Neuron (in vitro differentiated cells): ENCODE results near the gene MCF2L2.
"Not testable (repeated sequence)": the region's sequence is repeated elsewhere in the genome, so short reads cannot be mapped to it uniquely, and the experiment has no call there.

Experiments
- H2AFZ ChIP-seq: one replicate; pipeline ENCODE4 v1.6.1; 2013; ENCODE audit warnings: low read depth, mild to moderate bottlenecking, inconsistent platforms, low read length, moderate library complexity
- H3K27me3 ChIP-seq: one replicate; pipeline ENCODE4 v1.6.1; 2013; ENCODE audit warnings: low read length; ENCODE audit not compliant: insufficient read depth
- H3K36me3 ChIP-seq: one replicate; pipeline ENCODE4 v1.6.1; 2013; ENCODE audit warnings: low read length; ENCODE audit not compliant: insufficient read depth
- H3K4me1 ChIP-seq: one replicate; pipeline ENCODE4 v1.6.1; 2013; ENCODE audit warnings: low read length; ENCODE audit not compliant: insufficient read depth
- H3K4me3 ChIP-seq: 2 replicates; pipeline ENCODE4 v1.5.1; 2013; ENCODE audit warnings: mild to moderate bottlenecking, low read length, moderate library complexity
- H3K9me3 ChIP-seq: one replicate; pipeline ENCODE4 v1.6.1; 2013; ENCODE audit warnings: low read length

MCF2L2 gene

DNA sequence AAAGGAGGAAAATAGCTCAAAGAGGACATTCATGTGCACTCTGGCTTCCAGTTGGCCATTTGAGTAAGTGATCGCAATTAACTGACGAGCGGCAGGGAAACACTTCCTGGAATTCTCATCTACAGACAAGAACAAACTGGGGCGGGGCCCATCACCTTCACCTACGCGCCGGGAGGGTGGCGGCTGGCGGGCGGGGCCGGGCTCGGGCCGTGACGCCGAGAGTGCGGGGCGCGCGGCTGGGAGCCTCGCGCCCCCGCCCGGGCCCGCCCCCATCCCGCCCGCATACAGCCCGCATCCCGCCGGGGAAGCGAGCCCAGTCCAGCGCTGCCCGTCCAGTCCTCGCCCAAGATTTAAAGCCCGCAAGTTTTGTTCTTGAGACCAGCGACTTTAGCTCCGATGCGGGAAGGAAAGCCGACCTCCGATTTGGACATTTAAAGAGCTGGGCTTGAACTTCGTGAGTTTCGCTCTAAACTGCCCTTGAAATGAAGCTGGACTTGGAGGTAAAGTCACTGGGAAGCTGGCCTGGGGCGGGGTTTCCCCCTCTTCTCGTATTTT is 175.4 kb downstream of the MCF2L2 start, which contains the start of gene B3GNT5:
B3GNT5 (plus strand) TSS at position 281 of the 555 bp plus-strand sequence. CDS start 16,546 bp downstream, outside the sequence.
- Histone ChIP-seq H3K36me3 (peaks cover 5% of the 10 kb centered on the region), H3K9me3 (no peaks in the 10 kb centered on the region), H3K27me3 (no peaks in the 10 kb centered on the region), H2AFZ (peak within 1 kb of the TSS; percentile 71), H3K4me3 (peak within 1 kb of the TSS; percentile 71), H3K4me1 (peaks cover 24% of the 10 kb centered on the region)

DNA sequence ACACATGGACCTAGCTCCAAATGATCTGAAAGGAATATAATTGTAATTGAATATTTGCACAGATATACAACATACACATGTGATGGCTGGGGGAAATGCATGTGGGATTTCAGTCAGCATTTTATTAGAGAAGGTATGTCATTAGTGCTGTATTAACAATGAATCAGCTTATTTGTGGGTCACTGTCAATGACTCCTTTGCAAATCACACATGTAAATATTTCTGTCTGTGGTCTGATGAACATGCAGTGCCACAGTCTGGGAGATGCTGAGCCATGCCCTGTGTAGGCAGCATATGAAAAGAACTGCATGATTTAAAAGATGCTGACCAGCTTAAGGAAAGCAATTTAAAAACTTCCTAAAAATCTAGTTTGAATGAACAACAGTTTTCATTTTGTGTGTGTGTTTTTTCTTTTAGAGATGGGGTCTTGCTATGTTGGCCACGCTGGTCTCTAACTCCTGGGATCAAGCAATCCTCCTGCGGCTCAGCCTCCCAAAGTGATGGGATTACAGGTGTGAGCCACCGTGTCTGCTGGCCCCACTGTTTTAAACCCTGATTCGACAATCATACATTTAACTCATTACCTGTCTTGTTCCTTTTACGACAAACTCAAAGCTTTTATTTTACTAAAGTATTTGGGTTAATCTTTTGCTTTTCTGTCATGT is 176.2 kb downstream of the MCF2L2 start:
- Histone ChIP-seq H3K4me3 (peak overlapping the region; percentile 71), H3K9me3 (no peaks in the 10 kb centered on the region), H3K4me1 (peaks cover 25% of the 10 kb centered on the region), H3K27me3 (no peaks in the 10 kb centered on the region), H3K36me3 (peaks cover under 1% of the 10 kb centered on the region), H2AFZ (peak overlapping the region; percentile 71)

DNA sequence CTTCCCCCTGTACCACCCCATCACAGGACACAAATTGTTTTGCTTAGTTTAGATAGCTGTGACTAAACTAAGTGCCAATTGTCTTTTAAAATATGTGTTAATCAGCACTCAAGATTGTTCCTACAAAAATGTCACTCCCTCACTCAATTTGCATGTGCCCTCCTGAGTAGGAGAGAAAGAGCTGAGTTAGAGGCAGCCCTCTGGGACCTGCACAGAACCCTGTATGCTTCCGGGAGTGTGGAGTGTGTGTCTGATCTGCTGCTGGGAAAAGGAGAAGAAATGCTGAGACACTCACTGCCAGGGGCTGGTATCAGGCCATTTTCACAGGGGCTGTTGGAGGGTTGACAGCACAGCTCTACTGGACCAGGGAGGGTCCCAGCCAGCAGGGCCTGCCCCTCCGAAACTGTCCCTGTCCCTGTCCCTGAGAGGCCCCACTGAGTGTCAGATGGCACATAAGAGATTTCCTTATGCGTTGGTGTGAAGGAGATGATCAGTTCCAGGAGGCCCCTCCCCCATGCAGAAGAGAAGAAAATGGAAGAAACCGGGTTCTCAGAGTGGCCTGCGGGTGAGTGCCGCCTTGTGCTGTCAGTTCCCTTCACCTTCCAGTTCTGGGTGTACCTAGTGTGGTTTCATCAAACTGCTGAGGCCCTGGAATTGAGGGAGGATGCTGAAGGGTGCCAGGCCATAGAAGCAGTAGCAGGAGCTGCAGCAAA is 179.3 kb downstream of the MCF2L2 start:
- Histone ChIP-seq H3K4me3 (no peak overlapping the region), H3K4me1 (peaks cover 20% of the 10 kb centered on the region), H2AFZ (no peak overlapping the region), H3K27me3 (no peaks in the 10 kb centered on the region), H3K36me3 (no peaks in the 10 kb centered on the region), H3K9me3 (no peaks in the 10 kb centered on the region)

DNA sequence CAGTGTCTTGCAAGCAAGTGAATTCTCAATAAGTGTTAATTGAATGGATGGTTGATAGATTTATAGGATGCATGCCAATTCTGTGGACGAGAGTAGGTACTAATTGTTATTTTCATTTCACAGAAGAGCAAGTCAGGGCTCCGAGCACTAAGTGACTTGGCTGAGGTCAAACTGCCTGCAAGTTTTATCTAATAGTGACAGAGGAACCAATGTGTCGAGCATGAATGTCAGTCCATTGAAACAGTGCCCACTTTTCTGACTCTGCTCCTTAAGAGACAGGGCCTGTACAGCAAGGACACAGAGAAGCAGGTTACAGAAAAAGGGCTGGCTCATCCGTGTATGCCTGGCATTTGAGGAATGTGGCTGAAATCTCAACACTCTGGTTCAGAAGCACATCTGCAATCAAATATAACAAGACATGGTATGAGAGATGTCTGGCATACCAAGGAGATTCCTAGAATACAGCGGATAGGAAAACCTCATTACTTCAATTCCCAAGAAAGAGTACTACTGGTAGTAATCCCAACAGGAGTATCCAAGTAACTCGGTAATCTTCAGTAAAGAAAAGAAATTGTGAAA is 181.3 kb downstream of the MCF2L2 start:
- Histone ChIP-seq H3K9me3 (peaks cover 10% of the 10 kb centered on the region), H3K36me3 (no peaks in the 10 kb centered on the region), H3K4me3 (no peak overlapping the region), H2AFZ (no peak overlapping the region), H3K4me1 (peaks cover 15% of the 10 kb centered on the region), H3K27me3 (no peaks in the 10 kb centered on the region)

DNA sequence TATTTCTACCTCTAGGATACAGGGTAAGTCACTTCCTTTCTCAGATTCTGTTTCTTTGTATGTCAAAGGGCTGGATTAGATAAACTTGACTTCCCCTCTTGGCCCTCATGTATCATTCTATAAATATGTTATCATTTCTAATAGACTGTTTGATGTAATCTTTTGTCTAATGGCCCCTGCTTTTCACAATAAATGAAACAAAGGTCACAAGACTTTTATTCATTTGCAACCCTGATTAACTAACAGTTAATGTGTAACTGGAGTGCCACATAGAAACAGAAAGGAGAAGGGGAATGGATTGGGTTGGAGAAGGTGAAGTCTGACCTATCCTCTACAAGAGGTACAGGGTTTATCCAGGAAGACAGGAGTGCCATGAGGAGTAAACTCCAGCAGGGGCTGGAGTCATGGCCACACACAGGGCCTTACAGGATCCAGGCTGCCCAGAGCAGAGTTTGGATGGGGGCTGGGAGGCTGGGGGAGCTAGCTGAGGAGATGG is 183.4 kb downstream of the MCF2L2 start:
- H2AFZ ChIP-seq: no peak overlapping the region
- peaks cover 10% of the 10 kb centered on the region for H3K9me3 ChIP-seq
- peaks cover 15% of the 10 kb centered on the region for H3K4me1 ChIP-seq
- H3K4me3 ChIP-seq: no peak overlapping the region
- no peaks in the 10 kb centered on the region for H3K27me3 ChIP-seq
- no peaks in the 10 kb centered on the region for H3K36me3 ChIP-seq

DNA sequence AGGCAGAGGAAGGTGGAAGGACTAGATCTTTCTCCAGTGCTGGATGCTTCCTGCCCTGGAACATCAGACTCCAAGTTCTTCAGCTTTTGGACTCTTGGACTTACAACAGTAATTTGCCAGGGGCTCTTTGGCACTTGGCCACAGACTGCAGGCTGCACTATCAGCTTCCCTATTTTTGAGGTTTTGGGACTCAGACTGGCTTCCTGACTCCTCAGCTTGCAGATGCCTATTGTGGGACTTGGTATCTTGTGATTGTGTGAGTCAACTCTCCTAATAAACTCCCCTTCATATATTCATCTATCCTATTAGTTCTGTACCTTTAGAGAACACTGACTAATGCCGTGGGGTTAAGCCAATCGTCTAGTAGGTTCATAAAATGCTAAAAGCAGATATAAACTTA is 184.2 kb downstream of the MCF2L2 start:
- Histone ChIP-seq H2AFZ (no peak overlapping the region), H3K4me3 (no peak overlapping the region), H3K27me3 (no peaks in the 10 kb centered on the region), H3K4me1 (peaks cover 8% of the 10 kb centered on the region), H3K36me3 (no peaks in the 10 kb centered on the region), H3K9me3 (peaks cover 10% of the 10 kb centered on the region)

DNA sequence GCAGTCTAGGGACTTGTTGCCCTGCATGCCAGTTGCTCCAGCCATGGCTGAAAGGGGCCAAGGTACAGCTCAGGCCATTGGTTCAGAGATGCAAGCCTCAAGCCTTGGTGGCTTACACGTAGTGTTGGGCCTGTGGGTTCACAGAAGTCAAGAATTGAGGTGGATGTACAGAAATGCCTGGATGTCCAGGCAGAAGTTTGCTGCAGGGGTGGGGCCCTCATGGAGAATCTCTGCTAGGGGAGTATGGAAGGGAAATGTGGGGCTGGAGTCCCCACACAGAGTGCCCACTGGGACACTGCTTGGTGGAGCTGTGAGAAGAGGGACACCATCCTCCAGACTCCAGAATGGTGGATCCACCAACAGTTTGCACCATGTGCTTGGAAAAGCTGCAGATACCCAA is 186.0 kb downstream of the MCF2L2 start:
- Histone ChIP-seq H2AFZ (no peak overlapping the region), H3K36me3 (no peaks in the 10 kb centered on the region), H3K9me3 (peaks cover 10% of the 10 kb centered on the region), H3K27me3 (no peaks in the 10 kb centered on the region), H3K4me3 (no peak overlapping the region), H3K4me1 (peaks cover 4% of the 10 kb centered on the region)

DNA sequence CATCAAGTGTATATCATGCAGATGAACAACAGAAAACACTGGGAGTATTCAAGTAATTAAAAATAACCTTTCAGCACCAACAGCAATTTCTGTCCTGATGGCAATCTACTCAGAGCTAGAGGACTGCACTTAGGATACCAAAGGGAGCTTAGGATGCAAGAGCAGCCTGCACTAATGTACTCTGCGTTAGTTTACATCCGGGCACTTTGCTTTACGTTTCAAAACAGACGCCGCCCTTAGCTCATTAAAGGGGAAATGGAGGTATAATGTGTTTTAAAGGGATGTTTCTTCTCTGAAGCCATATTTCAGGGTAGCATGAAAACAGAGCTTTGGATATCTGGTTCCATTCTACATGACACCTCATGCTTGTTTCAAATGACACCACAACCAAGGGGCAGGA is 189.4 kb downstream of the MCF2L2 start:
- Histone ChIP-seq H3K4me3 (no peak overlapping the region), H3K27me3 (no peaks in the 10 kb centered on the region), H2AFZ (no peak overlapping the region), H3K4me1 (no peaks in the 10 kb centered on the region), H3K36me3 (no peaks in the 10 kb centered on the region), H3K9me3 (peaks cover 10% of the 10 kb centered on the region)

DNA sequence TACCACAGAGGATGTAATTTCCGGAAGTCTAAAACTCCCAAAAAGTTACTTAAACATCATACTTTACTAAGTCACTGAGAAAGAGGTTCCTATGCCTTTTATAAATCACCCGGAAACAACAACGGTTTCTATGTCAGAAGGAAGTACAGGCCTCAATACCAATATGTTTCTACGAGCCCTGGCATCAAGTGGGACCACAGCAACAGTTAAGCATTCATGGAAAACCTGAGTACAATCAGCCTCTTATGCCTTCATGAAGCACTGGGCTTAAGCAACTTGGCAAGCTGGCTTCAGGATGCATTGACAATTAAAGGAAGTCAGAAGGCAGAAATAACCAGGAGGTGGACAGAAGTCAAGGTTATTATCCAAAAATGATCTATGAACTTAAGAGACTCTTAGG is 194.5 kb downstream of the MCF2L2 start:
- no peaks in the 10 kb centered on the region for H3K36me3 ChIP-seq
- peaks cover 2% of the 10 kb centered on the region for H3K27me3 ChIP-seq
- H2AFZ ChIP-seq: no peak overlapping the region
- H3K9me3 ChIP-seq: no peaks in the 10 kb centered on the region
- no peak overlapping the region for H3K4me3 ChIP-seq
- no peaks in the 10 kb centered on the region for H3K4me1 ChIP-seq

DNA sequence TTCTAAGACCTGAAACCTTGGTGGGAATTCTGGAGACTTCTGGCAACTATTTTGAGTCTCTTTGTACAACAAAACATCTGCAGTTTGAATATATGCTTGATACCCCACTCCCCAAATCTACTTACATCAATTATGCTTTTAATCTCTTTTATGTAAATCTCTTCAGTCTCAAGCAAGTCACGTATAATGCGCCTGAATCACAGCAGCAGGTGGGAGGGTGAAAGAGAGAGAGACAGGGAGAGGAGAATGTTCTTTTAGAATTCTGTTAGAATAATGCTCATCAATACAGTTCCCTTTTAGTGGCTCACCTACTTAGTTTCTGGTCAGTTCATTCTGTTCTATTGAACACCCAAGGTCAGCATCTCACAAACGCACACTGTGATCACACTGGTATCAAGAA is 197.6 kb downstream of the MCF2L2 start:
- H3K9me3 ChIP-seq: no peaks in the 10 kb centered on the region
- H3K4me1 ChIP-seq: no peaks in the 10 kb centered on the region
- no peaks in the 10 kb centered on the region for H3K36me3 ChIP-seq
- peaks cover 7% of the 10 kb centered on the region for H3K27me3 ChIP-seq
- H2AFZ ChIP-seq: no peak overlapping the region
- no peak overlapping the region for H3K4me3 ChIP-seq

DNA sequence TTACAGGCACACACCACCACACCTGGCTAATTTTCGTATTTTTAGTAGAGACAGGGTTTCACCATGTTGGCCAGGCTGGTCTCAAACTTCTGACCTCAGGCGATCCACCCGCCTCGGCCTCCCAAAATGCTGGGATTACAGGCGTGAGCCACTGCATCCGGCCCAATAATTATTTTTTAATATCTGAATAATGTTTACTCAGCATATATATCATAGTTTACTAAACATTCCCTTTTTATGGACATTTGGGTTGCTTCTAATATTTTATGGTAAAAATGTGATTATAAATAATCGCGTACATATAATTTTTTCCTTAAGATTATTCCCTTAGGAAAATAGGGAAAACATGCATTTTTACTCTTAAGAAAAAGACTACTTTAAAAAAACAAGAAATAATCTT is 198.2 kb downstream of the MCF2L2 start:
- not testable (repeated sequence) for H3K4me3 ChIP-seq, H3K4me1 ChIP-seq, H3K27me3 ChIP-seq, H3K36me3 ChIP-seq, H3K9me3 ChIP-seq, H2AFZ ChIP-seq

DNA sequence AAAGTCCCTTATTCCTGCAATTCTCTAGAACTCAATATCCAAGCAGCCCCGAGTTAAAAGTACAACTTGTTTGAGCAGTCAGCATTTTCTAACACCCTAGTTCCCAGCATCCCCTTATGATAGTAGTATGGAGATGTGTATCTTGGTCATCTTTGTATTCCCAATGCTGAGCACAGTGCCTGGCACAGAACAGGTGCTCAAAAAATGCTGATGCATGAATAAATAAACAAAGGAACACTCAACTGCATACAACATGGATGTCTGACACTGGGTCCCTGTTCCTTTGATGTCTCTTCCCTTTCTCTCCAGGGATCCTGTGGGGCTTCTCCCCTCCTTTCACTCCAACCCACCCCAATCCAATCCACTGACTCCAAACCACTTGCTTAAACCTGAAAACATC is 199.2 kb downstream of the MCF2L2 start:
- Histone ChIP-seq H3K4me3 (no peak overlapping the region), H3K36me3 (no peaks in the 10 kb centered on the region), H3K9me3 (no peaks in the 10 kb centered on the region), H3K27me3 (peaks cover 7% of the 10 kb centered on the region), H2AFZ (no peak overlapping the region), H3K4me1 (no peaks in the 10 kb centered on the region)

DNA sequence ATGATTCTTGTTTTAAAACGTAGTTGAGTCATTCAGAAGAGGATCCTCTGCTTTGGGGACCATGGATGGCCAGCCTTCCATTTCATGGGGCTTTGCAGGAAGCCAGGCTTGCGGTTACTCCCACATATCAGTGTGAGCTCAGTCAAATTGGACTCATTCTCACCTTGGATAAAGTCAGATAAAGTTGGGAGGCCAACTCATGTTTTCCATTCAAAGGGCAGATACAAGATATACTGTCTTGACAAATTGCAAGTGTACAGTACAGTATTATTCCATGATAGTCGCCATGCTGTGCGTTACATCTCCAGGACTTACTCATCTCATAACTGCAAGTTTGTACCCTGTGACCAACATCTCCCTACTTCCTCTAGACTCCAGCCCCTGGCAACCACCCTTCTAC is 200.8 kb downstream of the MCF2L2 start:
- H2AFZ ChIP-seq: no peak overlapping the region
- H3K4me3 ChIP-seq: no peak overlapping the region
- no peaks in the 10 kb centered on the region for H3K9me3 ChIP-seq
- peaks cover 13% of the 10 kb centered on the region for H3K27me3 ChIP-seq
- no peaks in the 10 kb centered on the region for H3K4me1 ChIP-seq
- H3K36me3 ChIP-seq: no peaks in the 10 kb centered on the region
